Measurements from ENCODE around the gene CRB2. TPM values are rescaled to one million over a fixed set of nuclear protein-coding genes. Genes with fewer than 3 reads are reported as not detected.
"Not testable (repeated sequence)": the region's sequence is repeated elsewhere in the genome, so short reads cannot be mapped to it uniquely, and the experiment has no call there.

CRB2 gene
- total RNA-seq, 3 donors from 2014 or later = 0.47 to 3.7 (median 1.1) TPM

GRCh38 chr9:123331346-123332060 is 24.5 kb upstream of the CRB2 start:
- ATAC-seq = no peak
- DNase-seq = no peak
- Histone ChIP-seq H3K4me3 (no peak overlapping the region), H3K9me3 (no peaks in the 10 kb centered on the region), H3K4me1 (ENCODE audit: low read depth) (peaks cover 20% of the 10 kb centered on the region), H3K36me3 (ENCODE audit: low read depth) (no peaks in the 10 kb centered on the region)
- TF ChIP-seq CTCF (IDR thresholded peaks at IDR 0.05) = no peak
- intact Hi-C loops (cut with DNase I, micrococcal nuclease) = no loop called here

- H3K36me3 ChIP-seq (ENCODE audit: low read depth); intact Hi-C loops (cut with DNase I, micrococcal nuclease); DNase-seq; H3K4me1 ChIP-seq (ENCODE audit: low read depth); ATAC-seq; H3K4me3 ChIP-seq; H3K9me3 ChIP-seq: not testable (repeated sequence)
Measured at GRCh38 chr9:123333058-123333669, 22.8 kb upstream of the CRB2 start.

GRCh38 chr9:123334639-123335038 is 21.4 kb upstream of the CRB2 start:
- Histone ChIP-seq H3K36me3 (ENCODE audit: low read depth) (no peaks in the 10 kb centered on the region), H3K4me1 (ENCODE audit: low read depth) (no peaks in the 10 kb centered on the region), H3K9me3 (no peaks in the 10 kb centered on the region), H3K4me3 (no peak overlapping the region)
- intact Hi-C loops (cut with DNase I, micrococcal nuclease) = no loop called here
- TF ChIP-seq CTCF (IDR thresholded peaks at IDR 0.05) = no peak
- ATAC-seq (no peak), DNase-seq (no peak)

GRCh38 chr9:123335193-123335985 is 20.6 kb upstream of the CRB2 start:
- H3K36me3 ChIP-seq (ENCODE audit: low read depth) = no peaks in the 10 kb centered on the region
- no peak for TF ChIP-seq CTCF (IDR thresholded peaks at IDR 0.05)
- DNase-seq = no peak
- no peaks in the 10 kb centered on the region for H3K9me3 ChIP-seq
- H3K4me1 ChIP-seq (ENCODE audit: low read depth) = no peaks in the 10 kb centered on the region
- no peak for ATAC-seq
- intact Hi-C loops (cut with DNase I, micrococcal nuclease) = no loop called here
- no peak overlapping the region for H3K4me3 ChIP-seq

- Histone ChIP-seq H3K4me3 (no peak overlapping the region), H3K9me3 (no peaks in the 10 kb centered on the region), H3K4me1 (ENCODE audit: low read depth) (no peaks in the 10 kb centered on the region), H3K36me3 (ENCODE audit: low read depth) (no peaks in the 10 kb centered on the region)
- DNase-seq = no peak
- TF ChIP-seq CTCF (IDR thresholded peaks at IDR 0.05) = no peak
- no peak for ATAC-seq
- intact Hi-C loops (cut with DNase I, micrococcal nuclease) = no loop called here
Measured at GRCh38 chr9:123335986-123336329, 20.0 kb upstream of the CRB2 start.

- TF ChIP-seq CTCF (IDR thresholded peaks at IDR 0.05) = no peak
- H3K36me3 ChIP-seq (ENCODE audit: low read depth) = no peaks in the 10 kb centered on the region
- intact Hi-C loops (cut with DNase I, micrococcal nuclease) = no loop called here
- no peak for ATAC-seq
- H3K4me3 ChIP-seq = no peak overlapping the region
- no peak for DNase-seq
- no peaks in the 10 kb centered on the region for H3K9me3 ChIP-seq
- H3K4me1 ChIP-seq (ENCODE audit: low read depth) = no peaks in the 10 kb centered on the region
Measured at GRCh38 chr9:123336449-123336848, 19.5 kb upstream of the CRB2 start.

Measured in mucosa of descending colon (tissue), 3 donors.